Measurements from ENCODE around the gene OR4D2.

- no peak for TF ChIP-seq GATA3 (IDR thresholded peaks at IDR 0.05; ENCODE audit: low read depth, low read length)
- TF ChIP-seq GATA2 (IDR thresholded peaks at IDR 0.05; ENCODE audit: low read depth, low read length), result no peak
Observed at GRCh38 chr17:58170622-58171021, 3.8 kb downstream of the OR4D2 start.
